ENCODE results near the gene SERPINE1.
"Not testable (repeated sequence)": the region's sequence is repeated elsewhere in the genome, so short reads cannot be mapped to it uniquely, and the experiment has no call there.

The SERPINE1 gene

DNA sequence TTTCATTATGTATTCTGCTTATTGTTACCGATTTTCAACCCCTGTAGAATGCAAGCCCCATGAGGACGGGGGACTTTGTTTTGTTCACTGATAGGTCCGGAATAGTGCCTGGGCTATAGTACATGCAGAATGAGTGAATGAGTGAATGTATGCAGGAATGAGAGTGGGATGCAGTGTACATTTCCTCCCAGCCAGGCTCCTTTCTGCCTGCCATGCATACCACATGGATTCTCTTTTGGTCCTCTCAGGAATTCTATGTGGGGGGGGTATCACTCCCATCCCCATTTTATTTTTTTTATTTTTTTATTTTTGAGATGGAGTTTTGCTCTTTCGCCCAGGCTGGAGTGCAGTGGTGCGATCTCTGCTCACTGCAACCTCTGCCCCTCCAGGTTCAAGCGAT lies 24.9 kb upstream of the SERPINE1 start:
- no peak for DNase-seq

DNA sequence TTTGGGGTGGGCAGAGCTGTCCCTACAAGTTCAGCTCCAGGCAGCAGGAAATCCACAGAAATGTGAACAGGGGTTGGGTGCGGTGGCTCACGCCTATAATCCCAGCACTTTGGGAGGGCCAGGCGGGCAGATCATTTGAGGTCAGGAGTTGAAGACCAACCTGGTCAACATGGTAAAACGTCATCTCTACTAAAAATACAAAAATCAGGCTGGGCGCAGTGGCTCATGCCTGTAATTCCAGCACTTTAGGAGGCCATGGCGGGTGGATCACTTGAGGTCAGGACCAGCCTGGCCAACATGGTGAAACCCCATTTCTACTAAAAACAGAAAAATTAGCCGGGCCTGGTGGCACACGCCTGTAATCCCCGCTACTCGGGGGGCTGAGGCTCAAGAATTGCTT lies 23.2 kb upstream of the SERPINE1 start:
- DNase-seq = not testable (repeated sequence)

GRCh38 chr7:101104193-101104713 lies 22.7 kb upstream of the SERPINE1 start:
- DNase-seq = no peak

- DNase-seq = no peak
These were observed 22.1 kb upstream of the SERPINE1 start for GRCh38 chr7:101104799-101105198.

- DNase-seq = not testable (repeated sequence)
These were observed 21.7 kb upstream of the SERPINE1 start for GRCh38 chr7:101105248-101105647.

DNA sequence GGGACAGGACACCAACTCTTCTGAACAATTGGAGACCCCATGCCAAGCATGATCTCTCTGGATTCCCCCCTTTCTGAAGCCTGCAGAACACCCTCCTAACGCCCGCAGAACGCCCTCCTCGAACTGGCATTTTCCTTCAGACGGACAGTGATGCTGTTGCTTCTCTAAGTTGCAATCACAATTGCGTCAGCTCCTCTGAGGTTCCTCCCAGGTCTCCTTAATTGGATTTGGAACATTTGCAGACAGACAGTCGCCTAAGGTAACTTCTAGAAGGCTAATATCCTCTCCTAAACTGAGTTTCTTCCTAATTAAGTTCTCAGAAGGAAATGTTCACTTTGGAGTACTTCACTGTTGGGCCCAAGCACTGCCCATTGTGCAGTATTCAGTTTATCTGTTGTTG lies 20.5 kb upstream of the SERPINE1 start:
- no peak for DNase-seq

DNA sequence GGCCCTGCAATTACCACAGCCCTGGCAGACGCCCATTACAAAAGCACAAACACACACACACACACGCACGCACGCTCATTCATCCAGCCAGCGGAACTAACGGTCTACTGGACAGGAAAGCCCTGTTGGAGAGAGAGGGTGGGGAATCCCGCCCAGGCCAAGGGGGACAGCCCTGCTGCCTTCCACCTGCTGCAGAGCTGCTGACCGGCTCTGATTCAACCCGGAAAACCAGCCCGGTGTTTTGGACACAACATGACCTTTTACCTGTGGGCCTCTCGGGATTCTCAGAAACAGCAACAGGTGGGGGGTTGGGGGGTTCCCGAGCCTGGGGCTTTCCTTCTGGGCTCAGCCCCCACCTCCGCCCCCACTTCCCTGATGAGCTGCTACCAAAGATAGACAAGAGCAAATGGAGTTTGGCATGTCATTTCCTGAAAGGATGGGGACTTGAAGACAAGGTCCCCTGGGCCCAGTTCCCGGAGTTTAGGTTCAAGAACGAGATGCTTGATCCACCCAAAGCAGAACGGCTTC lies 18.5 kb upstream of the SERPINE1 start:
- no peak for DNase-seq

GRCh38 chr7:101108961-101109360 lies 17.9 kb upstream of the SERPINE1 start:
- DNase-seq = no peak

DNA sequence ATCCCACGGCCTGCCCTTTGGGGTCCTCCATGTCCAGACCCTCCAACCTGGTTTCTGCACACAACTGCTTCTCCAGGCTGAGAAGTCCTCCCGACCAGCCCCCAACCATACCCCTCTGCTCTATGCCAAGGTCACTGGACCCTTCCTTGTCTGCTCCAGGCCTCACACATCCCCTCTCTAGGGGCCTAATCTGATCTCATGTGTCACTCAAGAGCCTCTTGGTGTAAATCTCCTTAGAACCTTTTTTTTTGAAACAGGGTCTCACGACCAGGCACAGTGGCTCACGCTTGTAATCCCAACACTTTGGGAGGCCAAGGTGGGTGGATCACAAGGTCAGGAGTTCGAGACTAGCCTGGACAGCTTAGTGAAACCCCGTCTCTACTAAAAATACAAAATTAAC lies 17.5 kb upstream of the SERPINE1 start:
- DNase-seq = no peak

DNA sequence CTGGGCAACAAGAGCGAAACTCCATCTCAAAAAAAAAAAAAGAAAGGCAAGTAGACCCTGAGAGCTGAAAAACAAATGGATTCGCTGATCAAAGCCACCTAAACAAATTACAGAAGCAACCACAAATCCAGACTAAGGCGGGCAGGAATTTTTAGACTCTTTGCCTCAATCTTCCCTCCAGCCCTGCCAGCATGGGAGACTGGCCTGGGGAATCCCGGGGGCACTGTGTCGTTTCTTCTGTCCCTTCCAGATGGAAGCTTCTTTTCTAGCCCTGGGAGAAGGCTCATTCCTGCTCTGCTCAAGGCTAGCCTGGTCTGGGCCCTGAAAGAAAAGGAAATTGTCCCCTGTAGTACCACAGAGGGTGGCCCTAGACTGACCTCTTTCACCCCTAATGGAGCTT lies 15.6 kb upstream of the SERPINE1 start:
- no peak for DNase-seq

DNA sequence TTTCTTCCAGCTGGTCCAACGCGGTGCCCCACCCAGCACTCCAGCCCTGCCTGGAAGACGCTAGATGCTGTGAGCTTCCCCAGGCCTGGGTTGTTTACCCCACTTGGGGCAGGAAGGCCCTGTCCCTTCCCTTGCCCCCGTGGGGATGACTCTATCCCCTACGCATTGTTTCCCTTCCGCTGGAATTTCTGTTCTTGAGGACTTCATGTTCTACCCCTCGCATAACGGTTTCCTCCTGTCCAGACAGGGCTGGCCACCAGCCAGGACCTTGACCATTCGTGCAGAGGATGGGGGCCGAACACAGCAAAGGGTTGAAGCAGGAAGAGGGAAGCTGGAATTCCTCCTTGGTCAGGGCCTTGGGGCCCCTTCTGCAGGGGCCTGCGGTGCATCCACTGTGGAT lies 14.7 kb upstream of the SERPINE1 start:
- no peak for DNase-seq

DNA sequence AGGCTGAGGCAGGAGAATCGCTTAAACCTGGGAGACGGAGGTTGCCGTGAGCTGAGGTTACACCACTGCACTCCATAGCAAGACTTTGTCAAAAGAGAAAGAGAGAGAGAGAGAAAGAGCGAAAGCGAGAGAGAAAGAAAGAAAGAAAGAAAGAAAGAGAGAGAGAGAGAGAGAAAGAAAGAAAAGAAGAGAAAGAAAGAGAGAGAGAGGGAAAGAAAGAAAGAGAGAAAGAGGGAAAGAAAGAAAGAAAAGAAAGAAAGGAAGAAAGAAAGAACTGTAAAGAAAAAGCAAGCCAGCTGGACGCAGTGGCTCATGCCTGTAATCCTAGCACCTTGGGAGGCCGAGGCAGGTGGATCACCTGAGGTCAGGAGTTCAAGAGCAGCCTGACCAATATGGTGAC lies 13.8 kb upstream of the SERPINE1 start:
- DNase-seq = not testable (repeated sequence)

- no peak for DNase-seq
These were observed 13.1 kb upstream of the SERPINE1 start for GRCh38 chr7:101113836-101114235.

DNA sequence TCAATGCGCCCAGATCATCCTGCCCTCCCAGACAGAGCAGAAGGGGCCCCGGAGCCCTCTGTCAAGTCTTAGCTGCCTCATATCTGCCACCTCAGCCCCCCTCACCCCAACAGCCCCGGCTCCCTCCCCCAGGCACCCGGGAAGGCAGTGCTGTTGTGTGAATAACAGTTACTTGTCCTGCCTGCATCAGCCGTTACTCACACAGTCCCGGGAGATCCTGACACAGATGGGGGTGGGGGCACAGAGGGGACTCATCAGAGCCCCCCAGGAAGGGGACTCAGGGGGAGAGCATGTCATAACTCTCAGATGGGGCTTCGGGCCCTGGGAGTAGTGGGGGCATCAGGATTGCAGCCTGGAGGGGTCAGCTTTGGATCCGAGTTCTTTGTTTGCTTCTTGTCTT lies 12.4 kb upstream of the SERPINE1 start:
- DNase-seq = no peak

- DNase-seq = no peak
These were observed 11.7 kb upstream of the SERPINE1 start for GRCh38 chr7:101115215-101115614.

- DNase-seq = no peak
These were observed 10.0 kb upstream of the SERPINE1 start for GRCh38 chr7:101116898-101117297.

DNA sequence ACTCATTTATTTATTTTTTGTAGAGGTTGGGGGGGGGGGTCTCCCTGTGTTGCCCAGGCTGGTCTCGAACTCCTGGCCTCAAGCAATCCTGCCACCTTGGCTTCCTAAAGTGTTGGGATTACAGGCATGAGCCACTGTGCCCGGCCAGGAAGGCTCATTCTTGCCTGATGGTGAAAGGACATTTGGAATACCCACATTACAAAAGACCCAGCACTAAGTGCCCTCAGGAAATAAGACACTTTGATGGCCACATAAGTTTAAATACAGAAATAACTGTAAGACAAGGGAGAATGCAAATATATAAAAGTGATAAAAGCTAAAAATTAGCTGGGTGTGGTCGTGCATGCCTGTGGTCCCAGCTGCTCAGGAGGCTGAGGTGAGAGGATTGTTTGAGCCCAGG lies 8.0 kb upstream of the SERPINE1 start:
- DNase-seq = no peak

DNA sequence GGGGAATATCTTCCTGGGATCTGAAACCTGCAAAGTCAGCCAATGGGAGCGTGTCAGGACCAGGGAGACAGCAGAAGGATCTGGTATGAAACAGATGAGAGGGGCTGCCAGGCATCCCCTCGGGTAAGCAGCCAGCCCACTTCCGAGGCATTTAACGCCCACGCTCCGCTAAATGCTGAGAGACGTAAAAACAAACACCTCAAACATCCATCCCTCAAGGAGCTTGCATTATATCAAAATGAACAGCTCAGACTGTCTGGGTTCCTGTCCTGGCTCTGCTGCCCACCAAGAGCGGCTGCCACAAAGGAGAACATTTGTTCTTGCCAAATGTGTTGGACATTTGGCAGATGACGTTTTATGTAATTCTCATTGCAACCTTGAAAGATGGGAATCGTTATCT lies 7.0 kb upstream of the SERPINE1 start:
- DNase-seq = no peak

DNA sequence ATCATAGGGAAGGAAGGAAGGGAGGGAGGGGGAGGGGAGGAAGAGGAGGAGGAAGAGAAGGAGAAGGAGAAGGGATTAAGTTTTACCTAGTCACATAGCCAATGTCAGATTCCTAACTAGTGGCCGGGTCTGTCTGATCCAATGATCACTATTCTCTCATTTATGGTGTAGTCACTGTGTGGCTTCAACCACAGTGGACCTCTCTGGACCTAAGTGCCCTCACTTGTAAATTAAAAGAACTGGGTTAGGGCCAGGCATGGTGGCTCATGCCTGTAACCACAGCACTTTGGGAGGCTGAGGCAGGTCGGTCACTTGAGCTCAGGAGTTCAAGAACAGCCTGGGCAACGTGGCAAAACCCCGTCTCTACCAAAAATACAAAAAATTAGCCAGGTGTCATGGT lies 6.6 kb upstream of the SERPINE1 start:
- no peak for DNase-seq

GRCh38 chr7:101121631-101121990 lies 5.3 kb upstream of the SERPINE1 start:
- not testable (repeated sequence) for DNase-seq

DNA sequence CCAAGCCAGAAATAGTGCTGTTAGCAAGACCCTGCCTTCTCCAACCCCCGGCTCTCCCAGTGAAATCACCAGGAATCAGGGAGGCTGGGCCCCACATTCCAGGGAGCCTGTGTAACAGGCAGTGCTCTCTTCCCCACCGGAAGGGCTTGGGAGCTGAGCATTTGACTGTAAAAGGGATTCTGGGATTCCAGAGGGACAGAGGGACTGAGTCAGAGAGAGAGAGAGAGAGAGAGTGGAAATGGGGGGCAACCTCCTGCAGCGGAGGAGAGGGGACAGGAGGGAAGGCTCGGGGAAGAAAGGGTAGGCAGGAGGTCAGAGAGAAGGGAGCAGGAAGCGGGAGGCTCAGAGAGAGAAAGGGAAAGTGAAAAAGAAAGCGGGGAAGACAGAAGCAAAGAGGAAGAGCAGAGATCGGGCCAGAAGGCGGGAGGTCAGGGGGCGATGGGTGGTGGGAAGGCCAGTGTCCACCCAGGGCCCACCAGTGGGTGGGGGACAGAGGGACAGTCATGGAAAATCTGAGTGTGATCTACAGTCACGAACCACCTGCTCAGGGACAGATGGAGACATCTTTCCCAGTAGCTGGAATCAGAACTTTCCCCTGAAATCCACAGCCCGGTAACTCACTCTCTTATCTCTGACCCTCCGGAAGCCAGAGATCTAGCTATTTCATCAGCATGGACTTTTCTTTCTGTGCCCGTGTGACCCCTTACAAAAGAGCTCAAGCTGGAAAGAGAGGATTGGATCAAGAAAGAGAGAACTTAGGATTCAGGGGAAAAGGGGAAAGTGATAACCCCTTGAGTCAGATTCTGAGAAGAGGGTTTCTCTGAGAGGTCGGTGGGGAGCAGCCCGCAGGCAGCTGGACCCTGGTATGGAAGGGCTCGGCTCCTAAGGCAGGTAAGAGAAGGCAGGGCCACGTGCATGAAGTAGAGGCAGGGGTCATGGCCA lies 4.6 kb upstream of the SERPINE1 start:
- DNase-seq = no peak

GRCh38 chr7:101122933-101123702 lies 3.8 kb upstream of the SERPINE1 start:
- DNase-seq = no peak

DNA sequence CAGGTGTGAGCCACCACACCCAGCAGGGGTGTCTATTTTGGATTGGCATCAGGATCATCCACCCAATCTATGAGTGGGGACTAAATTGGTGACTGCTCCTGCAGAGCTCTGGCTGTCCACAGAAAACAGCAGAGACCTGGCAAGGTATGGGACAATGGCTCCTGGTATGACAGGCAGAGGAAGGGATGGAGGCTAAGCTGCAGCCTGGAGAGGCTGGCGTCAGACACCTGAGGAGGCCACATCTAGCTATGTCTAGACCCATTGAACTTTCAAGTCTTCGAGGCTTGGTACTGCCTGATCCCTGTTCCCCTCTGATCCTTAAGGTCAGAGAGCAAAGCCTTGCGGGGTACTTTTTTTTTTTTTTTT lies 3.2 kb upstream of the SERPINE1 start:
- DNase-seq = no peak

Data from hematopoietic multipotent progenitor cell treated with erythropoietin and hydrocortisone succinate and interleukin-3 and kit ligand, for 6 days (in vitro differentiated cells).